ENCODE results near the gene TSHZ3. TPM values are rescaled to one million over a fixed set of nuclear protein-coding genes. Genes with fewer than 3 reads are reported as not detected.
A peak's percentile ranks its signal among the peaks of the same experiment; 100 is the strongest.

TSHZ3 gene
- total RNA-seq, 6 donors from 2014 or later, result 2.9 to 10.1 (median 6.3) TPM

GRCh38 chr19:31390711-31391110 lies 41.5 kb upstream of the TSHZ3 start:
- no peaks in the 10 kb centered on the region for H3K4me1 ChIP-seq
- H3K27ac ChIP-seq, result no peak overlapping the region
- no peak overlapping the region for H3K4me3 ChIP-seq
- 90 to 92% methylated on average over 6 of the region's 6 CpGs for WGBS, 2 donors
- ATAC-seq (ENCODE audit: low FRiP score in 2 of 2) (no peak), DNase-seq (no peak)
- no peak for TF ChIP-seq POLR2AphosphoS5 (IDR thresholded peaks at IDR 0.05)
- H3K27me3 ChIP-seq, result no peaks in the 10 kb centered on the region
- H3K9me3 ChIP-seq, result no peaks in the 10 kb centered on the region
- no peaks in the 10 kb centered on the region for H3K36me3 ChIP-seq

- H3K4me1 ChIP-seq, result no peaks in the 10 kb centered on the region
- H3K36me3 ChIP-seq, result no peaks in the 10 kb centered on the region
- H3K27ac ChIP-seq, result no peak overlapping the region
- ATAC-seq (ENCODE audit: low FRiP score in 2 of 2), result no peak
- no peaks in the 10 kb centered on the region for H3K27me3 ChIP-seq
- WGBS, 2 donors, result 78 to 94% methylated on average over 3 to 5 of the region's 5 CpGs
- peak in 1 of 2 donors; percentile 30 for DNase-seq
- no peak overlapping the region for H3K4me3 ChIP-seq
- no peaks in the 10 kb centered on the region for H3K9me3 ChIP-seq
- TF ChIP-seq EP300 (IDR thresholded peaks at IDR 0.05) (no peak), POLR2A (IDR thresholded peaks at IDR 0.05) (no peak), CTCF (IDR thresholded peaks at IDR 0.05) (no peak), POLR2AphosphoS5 (IDR thresholded peaks at IDR 0.05) (no peak)
These were observed 40.6 kb upstream of the TSHZ3 start for GRCh38 chr19:31389874-31390273.

GRCh38 chr19:31387717-31388301 lies 38.6 kb upstream of the TSHZ3 start:
- ATAC-seq (ENCODE audit: low FRiP score in 2 of 2), result no peak

GRCh38 chr19:31386806-31387205 lies 37.6 kb upstream of the TSHZ3 start:
- WGBS, 2 donors, result 89 to 93% methylated on average over 3 to 8 of the region's 8 CpGs
- ATAC-seq (ENCODE audit: low FRiP score in 2 of 2) (no peak), DNase-seq (no peak)
- TF ChIP-seq POLR2A (IDR thresholded peaks at IDR 0.05) (no peak), EP300 (IDR thresholded peaks at IDR 0.05) (no peak)
- H3K27ac ChIP-seq, result no peak overlapping the region
- no peaks in the 10 kb centered on the region for H3K27me3 ChIP-seq
- no peaks in the 10 kb centered on the region for H3K4me1 ChIP-seq
- no peaks in the 10 kb centered on the region for H3K36me3 ChIP-seq
- no peak overlapping the region for H3K4me3 ChIP-seq
- no peaks in the 10 kb centered on the region for H3K9me3 ChIP-seq

More at GRCh38 chr19:31387717-31388301, 38.6 kb upstream of the TSHZ3 start:
- TF ChIP-seq CTCF (IDR thresholded peaks at IDR 0.05) (no peak), EP300 (IDR thresholded peaks at IDR 0.05) (no peak), POLR2AphosphoS5 (IDR thresholded peaks at IDR 0.05) (no peak), POLR2A (IDR thresholded peaks at IDR 0.05) (no peak)
- no peaks in the 10 kb centered on the region for H3K9me3 ChIP-seq
- H3K27me3 ChIP-seq, result no peaks in the 10 kb centered on the region
- peak in 1 of 2 donors; percentile 30 for DNase-seq
- H3K27ac ChIP-seq, result no peak overlapping the region
- no peak overlapping the region for H3K4me3 ChIP-seq
- H3K36me3 ChIP-seq, result no peaks in the 10 kb centered on the region
- no peaks in the 10 kb centered on the region for H3K4me1 ChIP-seq
- WGBS, 2 donors, result 86% methylated on average over 16 of the region's 16 CpGs

- Histone ChIP-seq H3K27me3 (no peaks in the 10 kb centered on the region), H3K27ac (no peak overlapping the region), H3K36me3 (no peaks in the 10 kb centered on the region), H3K4me3 (no peak overlapping the region), H3K4me1 (no peaks in the 10 kb centered on the region), H3K9me3 (no peaks in the 10 kb centered on the region)
- ATAC-seq (ENCODE audit: low FRiP score in 2 of 2) (no peak), DNase-seq (no peak)
- WGBS, 2 donors, result 50 to 68% methylated on average over 1 of the region's 1 CpG
- TF ChIP-seq POLR2A (IDR thresholded peaks at IDR 0.05) (no peak), EP300 (IDR thresholded peaks at IDR 0.05) (no peak), POLR2AphosphoS5 (IDR thresholded peaks at IDR 0.05) (no peak), CTCF (IDR thresholded peaks at IDR 0.05) (no peak)
These were observed 36.5 kb upstream of the TSHZ3 start for GRCh38 chr19:31385744-31386143.

GRCh38 chr19:31383553-31383952 lies 34.3 kb upstream of the TSHZ3 start:
- Histone ChIP-seq H3K27me3 (no peaks in the 10 kb centered on the region), H3K4me3 (no peak overlapping the region), H3K27ac (no peak overlapping the region), H3K4me1 (no peaks in the 10 kb centered on the region), H3K36me3 (no peaks in the 10 kb centered on the region), H3K9me3 (no peaks in the 10 kb centered on the region)
- no peak for ATAC-seq (ENCODE audit: low FRiP score in 2 of 2)
- 56 to 100% methylated on average over 1 of the region's 1 CpG for WGBS, 2 donors
- no peak for DNase-seq
- TF ChIP-seq CTCF (IDR thresholded peaks at IDR 0.05) (no peak), EP300 (IDR thresholded peaks at IDR 0.05) (no peak), POLR2AphosphoS5 (IDR thresholded peaks at IDR 0.05) (no peak), POLR2A (IDR thresholded peaks at IDR 0.05) (no peak)
